Measurements from ENCODE around the gene AMOTL1. TPM values are rescaled to one million over a fixed set of nuclear protein-coding genes. Genes with fewer than 3 reads are reported as not detected.
A peak's percentile ranks its signal among the peaks of the same experiment; 100 is the strongest.

Gene AMOTL1
- total and polyA plus RNA-seq, 4 donors: 7.4 to 68.5 (median 27.3) TPM

DNA sequence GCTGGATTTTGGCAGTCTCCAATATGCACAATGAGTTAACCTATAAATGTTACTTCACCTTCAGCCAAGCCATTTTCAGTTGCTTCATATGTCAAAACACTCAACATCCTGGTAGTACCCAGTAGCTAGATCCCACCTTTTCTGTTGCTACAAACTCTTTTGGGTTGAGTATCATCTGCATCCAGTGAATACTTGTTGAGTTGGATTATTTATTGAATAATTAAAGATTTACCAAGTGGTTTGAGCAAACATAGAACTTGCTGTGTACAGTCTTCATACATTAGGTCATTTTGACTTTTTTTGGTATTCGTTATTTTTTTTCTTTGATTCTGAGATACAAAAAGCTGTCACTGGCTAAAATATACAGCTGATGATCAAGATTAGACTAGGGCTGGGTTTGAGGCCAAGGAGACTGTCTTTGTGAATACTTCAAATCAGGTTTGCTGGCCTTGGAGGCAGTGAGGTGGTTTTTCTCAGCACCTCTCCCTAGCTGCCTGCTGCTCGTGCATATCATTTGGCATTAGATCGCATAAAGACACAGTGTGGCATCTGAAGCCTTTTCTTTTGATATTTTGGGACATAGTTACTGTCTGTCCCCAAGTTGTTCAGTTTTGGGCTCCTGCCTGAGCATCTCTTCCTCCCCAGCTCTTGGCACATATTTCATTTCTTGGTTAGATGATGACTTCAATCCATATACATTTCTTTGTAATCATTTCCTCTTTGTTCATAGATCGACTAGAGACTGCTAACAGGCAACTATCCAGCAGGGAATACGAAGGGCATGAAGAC, 62.8 kb downstream of the AMOTL1 start:
- no peak for ATAC-seq (ENCODE audit: insufficient read depth, low FRiP score)
- 71 to 81% methylated on average over 5 of the region's 5 CpGs for WGBS, 2 donors
- H3K4me1 ChIP-seq (ENCODE audit: control insufficient read depth in 5 of 5, insufficient read depth in 5 of 5, low read length in 5 of 5): peaks cover 0 to 49% (median 21%) of the 10 kb centered on the region in 5 donors

DNA sequence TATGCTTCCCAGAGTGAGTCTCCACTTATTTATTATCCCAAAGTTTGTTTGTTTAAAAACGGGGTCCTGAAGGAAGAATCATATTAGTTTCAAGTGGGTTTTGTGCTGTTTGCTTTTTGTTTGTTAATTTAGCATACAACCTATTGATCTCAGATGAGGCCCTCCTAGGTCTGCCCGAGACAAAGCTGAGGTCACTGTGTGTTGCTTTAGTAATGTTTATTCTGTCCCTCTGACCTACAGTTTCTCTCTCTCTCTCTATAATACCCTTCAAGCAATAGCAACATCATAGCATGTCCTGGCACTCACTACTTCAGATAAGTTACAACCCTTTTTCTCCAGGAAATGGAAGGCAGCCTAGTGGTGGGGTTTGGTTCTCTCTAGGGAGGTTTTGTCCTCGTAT, 63.4 kb downstream of the AMOTL1 start:
- Histone ChIP-seq H3K9me3 (ENCODE audit: control insufficient read depth in 4 of 4, insufficient read depth in 3 of 4, low read length in 3 of 4) (no peaks in the 10 kb centered on the region), H3K27me3 (ENCODE audit: control insufficient read depth in 3 of 3, insufficient read depth in 3 of 3, low read length in 2 of 3) (no peaks in the 10 kb centered on the region), H3K27ac (ENCODE audit: low read depth in 1 of 2, low read length in 1 of 2) (no peak overlapping the region), H3K4me1 (ENCODE audit: control insufficient read depth in 5 of 5, insufficient read depth in 5 of 5, low read length in 5 of 5) (peaks cover 0 to 53% (median 21%) of the 10 kb centered on the region in 5 donors), H3K36me3 (ENCODE audit: control insufficient read depth in 4 of 4, insufficient read depth in 4 of 4, low read length in 4 of 4) (peaks cover 11 to 27% (median 18%) of the 10 kb centered on the region in 4 donors), H3K4me3 (no peak overlapping the region), H3K9ac (ENCODE audit: insufficient read depth in 1 of 2, low read length in 2 of 2) (no peak overlapping the region)
- no peak for DNase-seq
- WGBS, 2 donors: 60 to 68% methylated on average over 3 of the region's 3 CpGs
- ATAC-seq (ENCODE audit: insufficient read depth, low FRiP score): no peak
- TF ChIP-seq, protein P1, sequence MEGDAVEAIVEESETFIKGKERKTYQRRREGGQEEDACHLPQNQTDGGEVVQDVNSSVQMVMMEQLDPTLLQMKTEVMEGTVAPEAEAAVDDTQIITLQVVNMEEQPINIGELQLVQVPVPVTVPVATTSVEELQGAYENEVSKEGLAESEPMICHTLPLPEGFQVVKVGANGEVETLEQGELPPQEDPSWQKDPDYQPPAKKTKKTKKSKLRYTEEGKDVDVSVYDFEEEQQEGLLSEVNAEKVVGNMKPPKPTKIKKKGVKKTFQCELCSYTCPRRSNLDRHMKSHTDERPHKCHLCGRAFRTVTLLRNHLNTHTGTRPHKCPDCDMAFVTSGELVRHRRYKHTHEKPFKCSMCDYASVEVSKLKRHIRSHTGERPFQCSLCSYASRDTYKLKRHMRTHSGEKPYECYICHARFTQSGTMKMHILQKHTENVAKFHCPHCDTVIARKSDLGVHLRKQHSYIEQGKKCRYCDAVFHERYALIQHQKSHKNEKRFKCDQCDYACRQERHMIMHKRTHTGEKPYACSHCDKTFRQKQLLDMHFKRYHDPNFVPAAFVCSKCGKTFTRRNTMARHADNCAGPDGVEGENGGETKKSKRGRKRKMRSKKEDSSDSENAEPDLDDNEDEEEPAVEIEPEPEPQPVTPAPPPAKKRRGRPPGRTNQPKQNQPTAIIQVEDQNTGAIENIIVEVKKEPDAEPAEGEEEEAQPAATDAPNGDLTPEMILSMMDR (IDR thresholded peaks at IDR 0.05; ENCODE audit: control extremely low read depth, extremely low read depth): no peak

More for the DNA sequence above, 62.8 kb downstream of the AMOTL1 start:
- Histone ChIP-seq H3K27ac (ENCODE audit: low read depth in 1 of 2, low read length in 1 of 2) (peak overlapping the region in 1 of 2 donors; percentile 52), H3K9ac (ENCODE audit: insufficient read depth in 1 of 2, low read length in 2 of 2) (no peak overlapping the region), H3K27me3 (ENCODE audit: control insufficient read depth in 3 of 3, insufficient read depth in 3 of 3, low read length in 2 of 3) (no peaks in the 10 kb centered on the region), H3K36me3 (ENCODE audit: control insufficient read depth in 4 of 4, insufficient read depth in 4 of 4, low read length in 4 of 4) (peaks cover 11 to 33% (median 18%) of the 10 kb centered on the region in 4 donors), H3K4me3 (no peak overlapping the region), H3K9me3 (ENCODE audit: control insufficient read depth in 4 of 4, insufficient read depth in 3 of 4, low read length in 3 of 4) (no peaks in the 10 kb centered on the region)
- DNase-seq: peak in 1 of 3 donors; percentile 21
- TF ChIP-seq, protein P1 (IDR thresholded peaks at IDR 0.05; ENCODE audit: control extremely low read depth, extremely low read depth): no peak

- WGBS, 2 donors: 78 to 96% methylated on average over 4 of the region's 4 CpGs
- Histone ChIP-seq H3K9me3 (ENCODE audit: control insufficient read depth in 4 of 4, insufficient read depth in 3 of 4, low read length in 3 of 4) (no peaks in the 10 kb centered on the region), H3K4me3 (no peak overlapping the region), H3K4me1 (ENCODE audit: control insufficient read depth in 5 of 5, insufficient read depth in 5 of 5, low read length in 5 of 5) (peaks cover 2 to 63% (median 25%) of the 10 kb centered on the region in 5 donors), H3K36me3 (ENCODE audit: control insufficient read depth in 4 of 4, insufficient read depth in 4 of 4, low read length in 4 of 4) (peaks cover 8 to 20% (median 14%) of the 10 kb centered on the region in 4 donors), H3K9ac (ENCODE audit: insufficient read depth in 1 of 2, low read length in 2 of 2) (no peak overlapping the region), H3K27ac (ENCODE audit: low read depth in 1 of 2, low read length in 1 of 2) (no peak overlapping the region), H3K27me3 (ENCODE audit: control insufficient read depth in 3 of 3, insufficient read depth in 3 of 3, low read length in 2 of 3) (no peaks in the 10 kb centered on the region)
- DNase-seq (peak; percentile 24 to 76 (median 62)), ATAC-seq (ENCODE audit: insufficient read depth, low FRiP score) (peak; percentile 63)
- TF ChIP-seq, protein P1 (IDR thresholded peaks at IDR 0.05; ENCODE audit: control extremely low read depth, extremely low read depth): no peak
Measured at GRCh38 chr11:94832604-94833235, 64.6 kb downstream of the AMOTL1 start.
